ENCODE data around the gene KLRF2.
"Not testable (repeated sequence)": the region's sequence is repeated elsewhere in the genome, so short reads cannot be mapped to it uniquely, and the experiment has no call there.

The KLRF2 gene

DNA sequence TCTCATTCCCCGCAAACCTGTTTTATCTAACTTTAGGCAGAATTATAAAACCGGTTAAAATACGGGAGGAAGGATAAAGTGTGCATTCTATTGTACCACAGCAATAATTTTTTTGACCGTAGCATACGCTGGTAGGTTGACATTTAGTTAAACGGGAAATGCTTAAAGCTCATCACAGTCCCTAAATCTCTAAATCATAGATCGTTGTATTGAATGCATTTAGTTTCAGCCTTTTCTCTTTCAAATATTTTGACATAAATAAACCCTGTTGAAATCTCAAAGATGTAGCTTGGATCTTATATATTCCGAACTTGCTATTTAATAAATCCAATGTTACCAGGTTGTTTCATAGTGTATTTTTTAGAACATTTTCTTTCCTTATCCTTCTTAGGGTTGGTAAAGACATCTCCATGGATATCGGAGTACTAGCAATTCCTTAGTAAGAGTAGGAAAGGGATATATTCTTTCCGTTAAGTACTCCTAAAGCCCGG is 12.9 kb upstream of the KLRF2 start:
- DNase-seq (ENCODE audit: low read depth, low spot score), result no peak
- in situ Hi-C loops (cut with HindIII; ENCODE audit: low sequenced_read_pairs), result no loop called here
- TF ChIP-seq, protein P1, sequence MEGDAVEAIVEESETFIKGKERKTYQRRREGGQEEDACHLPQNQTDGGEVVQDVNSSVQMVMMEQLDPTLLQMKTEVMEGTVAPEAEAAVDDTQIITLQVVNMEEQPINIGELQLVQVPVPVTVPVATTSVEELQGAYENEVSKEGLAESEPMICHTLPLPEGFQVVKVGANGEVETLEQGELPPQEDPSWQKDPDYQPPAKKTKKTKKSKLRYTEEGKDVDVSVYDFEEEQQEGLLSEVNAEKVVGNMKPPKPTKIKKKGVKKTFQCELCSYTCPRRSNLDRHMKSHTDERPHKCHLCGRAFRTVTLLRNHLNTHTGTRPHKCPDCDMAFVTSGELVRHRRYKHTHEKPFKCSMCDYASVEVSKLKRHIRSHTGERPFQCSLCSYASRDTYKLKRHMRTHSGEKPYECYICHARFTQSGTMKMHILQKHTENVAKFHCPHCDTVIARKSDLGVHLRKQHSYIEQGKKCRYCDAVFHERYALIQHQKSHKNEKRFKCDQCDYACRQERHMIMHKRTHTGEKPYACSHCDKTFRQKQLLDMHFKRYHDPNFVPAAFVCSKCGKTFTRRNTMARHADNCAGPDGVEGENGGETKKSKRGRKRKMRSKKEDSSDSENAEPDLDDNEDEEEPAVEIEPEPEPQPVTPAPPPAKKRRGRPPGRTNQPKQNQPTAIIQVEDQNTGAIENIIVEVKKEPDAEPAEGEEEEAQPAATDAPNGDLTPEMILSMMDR (IDR thresholded peaks at IDR 0.05; ENCODE audit: low read depth, low read length), result no peak
- no peak overlapping the region for H3K4me3 ChIP-seq (ENCODE audit: low read depth, low read length)

DNA sequence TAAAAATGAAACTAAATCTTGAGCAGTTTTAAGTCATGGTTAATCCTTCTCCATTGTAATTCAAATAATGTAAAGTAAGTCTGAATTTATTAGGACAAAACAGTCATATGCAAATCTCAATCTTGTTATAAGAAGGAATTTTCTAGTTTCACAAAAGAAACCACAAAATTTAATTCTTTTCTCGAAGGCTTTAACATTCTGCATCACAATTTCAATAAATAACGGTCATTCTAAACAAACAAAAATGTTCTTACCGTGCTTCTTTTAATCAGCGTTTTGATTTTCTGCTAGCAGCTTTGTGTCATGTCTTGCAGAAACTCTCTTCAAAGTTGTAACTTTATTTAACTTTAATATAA is 12.4 kb upstream of the KLRF2 start:
- DNase-seq (ENCODE audit: low read depth, low spot score), result peak; percentile 14
- H3K4me3 ChIP-seq (ENCODE audit: low read depth, low read length), result peak overlapping the region; percentile 46

DNA sequence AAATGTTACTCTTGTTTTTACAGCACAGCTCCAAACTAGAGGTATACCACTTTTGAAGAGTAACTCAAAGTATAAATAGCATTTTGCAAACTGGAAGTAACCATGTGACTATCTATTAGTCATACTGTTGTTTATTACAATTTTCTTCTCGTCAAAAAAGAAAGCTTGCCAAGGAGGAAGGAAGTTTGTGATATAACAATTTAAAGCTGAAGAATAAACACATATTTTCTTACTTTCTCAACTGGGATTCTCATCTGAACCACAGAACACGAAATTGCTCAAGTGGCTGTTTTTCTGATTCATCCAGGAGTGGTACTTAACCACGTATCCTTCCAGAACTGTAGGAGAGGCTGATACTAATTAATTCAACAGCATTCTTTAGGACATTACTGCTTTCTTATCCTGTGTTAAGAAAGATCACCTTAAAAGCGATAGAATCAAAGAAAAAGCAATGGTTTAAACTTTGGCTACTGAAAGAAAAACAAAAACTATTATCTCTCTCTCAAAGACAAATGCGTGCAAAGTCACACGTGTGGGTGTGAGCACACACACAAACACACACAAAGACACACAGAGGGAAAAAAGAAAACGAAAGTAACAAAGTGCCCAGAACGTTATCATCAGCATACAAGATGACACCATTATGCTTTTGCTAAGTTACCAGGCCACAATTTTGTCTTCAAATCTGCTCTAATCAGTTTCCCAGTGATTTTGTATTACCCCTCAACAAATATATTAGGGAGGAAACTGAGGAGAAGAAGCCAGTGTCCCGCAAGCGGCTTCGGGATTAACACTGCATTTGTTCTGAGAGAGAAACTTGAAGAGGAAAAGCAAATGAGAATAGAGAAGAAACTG is 11.8 kb upstream of the KLRF2 start, which contains the start of gene CLEC2B:
TSS of gene CLEC2B (minus strand) at position 48 of the 855 bp plus-strand sequence.
- in situ Hi-C loops (cut with HindIII; ENCODE audit: low sequenced_read_pairs), result no loop called here
- TF ChIP-seq, protein P1 (IDR thresholded peaks at IDR 0.05; ENCODE audit: low read depth, low read length), result no peak
- DNase-seq (ENCODE audit: low read depth, low spot score), result peak; percentile 83
- peak within 1 kb of the TSS; percentile 46 for H3K4me3 ChIP-seq (ENCODE audit: low read depth, low read length)

More for the DNA sequence above, 12.4 kb upstream of the KLRF2 start:
- in situ Hi-C loops (cut with HindIII; ENCODE audit: low sequenced_read_pairs), result no loop called here
- TF ChIP-seq, protein P1 (IDR thresholded peaks at IDR 0.05; ENCODE audit: low read depth, low read length), result no peak

DNA sequence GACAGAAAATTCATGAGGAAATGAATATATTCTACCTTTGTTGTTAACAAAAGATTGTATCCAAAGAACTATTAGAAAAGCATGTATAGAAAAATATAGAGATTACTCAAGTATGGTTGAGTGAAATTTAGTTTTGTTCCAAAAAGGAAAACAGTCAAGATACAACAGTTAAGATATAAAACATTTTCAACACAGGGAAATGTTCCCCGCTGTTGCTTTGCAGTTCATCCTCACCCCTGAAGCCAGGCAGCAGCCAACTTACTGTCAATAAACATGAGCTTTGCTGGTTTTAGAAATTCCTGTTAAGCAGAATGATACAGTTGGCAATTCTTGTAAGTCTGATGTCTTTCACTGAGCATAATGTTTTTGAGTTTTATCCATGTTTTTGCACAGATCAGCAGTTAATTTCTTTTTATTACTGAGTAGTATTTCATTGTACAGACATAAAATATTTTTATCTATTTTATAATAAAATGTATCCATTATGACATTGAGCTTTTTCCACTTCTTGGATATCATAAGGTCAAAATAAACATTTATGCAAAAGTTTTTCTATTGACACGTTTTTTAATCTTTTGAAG is 10.9 kb upstream of the KLRF2 start:
- in situ Hi-C loops (cut with HindIII; ENCODE audit: low sequenced_read_pairs), result no loop called here
- DNase-seq (ENCODE audit: low read depth, low spot score), result peak; percentile 26
- TF ChIP-seq, protein P1 (IDR thresholded peaks at IDR 0.05; ENCODE audit: low read depth, low read length), result no peak
- H3K4me3 ChIP-seq (ENCODE audit: low read depth, low read length), result no peak overlapping the region

DNA sequence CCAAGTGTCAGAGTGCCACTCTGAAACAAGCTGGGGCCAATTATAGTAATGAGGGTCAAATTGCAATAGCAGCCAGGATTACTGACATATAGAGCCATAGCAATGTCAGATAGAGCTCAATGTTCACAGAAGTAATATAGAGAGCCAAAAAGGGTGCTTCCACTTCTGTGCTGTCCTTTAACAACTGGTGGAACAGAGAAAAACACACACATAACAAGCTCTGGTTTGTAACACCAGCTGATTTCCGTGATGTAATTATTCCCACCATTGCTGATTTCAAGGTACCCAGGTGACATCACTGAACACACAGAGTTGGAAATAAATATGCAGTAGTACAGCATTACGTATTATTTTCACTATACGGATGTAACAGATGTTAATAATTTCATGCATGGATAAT is 9.1 kb upstream of the KLRF2 start:
- in situ Hi-C loops (cut with HindIII; ENCODE audit: low sequenced_read_pairs), result no loop called here
- DNase-seq (ENCODE audit: low read depth, low spot score), result no peak
- TF ChIP-seq, protein P1 (IDR thresholded peaks at IDR 0.05; ENCODE audit: low read depth, low read length), result no peak
- H3K4me3 ChIP-seq (ENCODE audit: low read depth, low read length), result no peak overlapping the region

DNA sequence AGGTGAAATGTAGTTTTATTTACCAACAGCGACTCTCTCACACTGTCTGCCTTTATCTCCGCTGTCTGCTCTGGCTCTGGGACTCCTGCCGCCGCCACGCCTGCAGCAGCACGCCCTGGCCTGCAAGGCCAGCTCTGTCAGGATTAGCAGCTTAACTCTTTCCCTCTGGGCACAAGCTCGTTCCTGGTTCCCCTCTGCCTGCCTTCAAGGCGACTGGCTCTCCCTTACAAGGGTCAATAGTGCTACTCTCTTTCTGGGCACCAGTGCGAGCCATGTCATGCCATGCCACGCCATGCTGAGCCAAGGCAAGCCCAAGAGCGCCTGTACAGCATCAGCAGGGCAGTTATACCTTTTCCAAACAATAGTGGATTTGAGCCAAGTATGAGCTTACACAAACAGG is 8.5 kb upstream of the KLRF2 start:
- no peak overlapping the region for H3K4me3 ChIP-seq (ENCODE audit: low read depth, low read length)
- TF ChIP-seq, protein P1 (IDR thresholded peaks at IDR 0.05; ENCODE audit: low read depth, low read length), result no peak
- no peak for DNase-seq (ENCODE audit: low read depth, low spot score)
- in situ Hi-C loops (cut with HindIII; ENCODE audit: low sequenced_read_pairs), result no loop called here

DNA sequence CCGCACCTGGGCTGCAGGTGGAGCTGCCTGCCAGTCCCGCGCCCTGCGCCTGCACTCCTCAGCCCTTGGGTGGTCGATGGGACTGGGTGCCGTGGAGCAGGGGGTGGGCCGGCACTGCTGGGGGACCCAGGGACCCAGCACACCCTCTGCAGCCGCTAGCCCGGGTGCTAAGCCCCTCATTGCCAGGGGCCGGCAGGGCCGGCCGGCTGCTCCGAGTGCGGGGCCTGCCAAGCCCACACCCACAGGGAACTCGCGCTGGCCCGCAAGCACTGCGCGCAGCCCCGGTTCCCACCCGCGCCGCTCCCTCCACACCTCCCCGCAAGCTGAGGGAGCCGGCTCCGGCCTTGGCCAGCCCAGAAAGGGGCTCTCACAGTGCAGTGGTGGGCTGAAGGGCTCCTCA is 5.2 kb upstream of the KLRF2 start:
- H3K4me3 ChIP-seq (ENCODE audit: low read depth, low read length); DNase-seq (ENCODE audit: low read depth, low spot score); in situ Hi-C loops (cut with HindIII; ENCODE audit: low sequenced_read_pairs): not testable (repeated sequence)
